Endothelial cell of umbilical vein (primary cell): ENCODE data around the gene TGDS.

Source experiments
- CTCF ChIP-seq, 2 donors: IDR thresholded peaks; 1 replicate in 1 of 2; 2 replicates in 1 of 2; pipeline ENCODE4 v1.5.1; 2011; ENCODE audit warnings: low read length in 2 of 2, mild to moderate bottlenecking in 2 of 2, moderate library complexity in 2 of 2, control low read depth in 1 of 2, inconsistent platforms in 1 of 2, low read depth in 1 of 2; ENCODE audit not compliant: insufficient read depth in 1 of 2; ENCODE audit errors: extremely low read depth in 1 of 2
- EZH2 ChIP-seq: IDR thresholded peaks from 2 replicates; pipeline ENCODE4 v1.6.1; 2012; ENCODE audit warnings: borderline replicate concordance, low read depth, mild to moderate bottlenecking, moderate library complexity, low read length, inconsistent platforms; ENCODE audit not compliant: severe bottlenecking
- JUN ChIP-seq: IDR thresholded peaks from 2 replicates; pipeline ENCODE4 v1.6.1; 2011; ENCODE audit warnings: borderline replicate concordance, low read depth; ENCODE audit not compliant: insufficient read length, insufficient read depth
- POLR2A ChIP-seq: IDR thresholded peaks from 2 replicates; pipeline ENCODE4 v1.6.1; 2012; ENCODE audit warnings: low read depth, mild to moderate bottlenecking, control low read depth, low read length

- no peak for TF ChIP-seq EZH2
- no peak for TF ChIP-seq CTCF (IDR thresholded peaks at IDR 0.05; ENCODE audit: extremely low read depth in 1 of 2, insufficient read depth in 1 of 2, low read depth in 1 of 2, low read length in 2 of 2)
- TF ChIP-seq POLR2A = no peak
- TF ChIP-seq JUN = no peak
These were observed 6.5 kb upstream of the TGDS start for GRCh38 chr13:94602467-94602866.
